ENCODE data around the gene WNK2.

WNK2 gene

GRCh38 chr9:93164085-93164484, 19.9 kb upstream of the WNK2 start:
- no peak for DNase-seq

GRCh38 chr9:93166699-93167098, 17.2 kb upstream of the WNK2 start:
- no peak for DNase-seq

GRCh38 chr9:93167185-93167584, 16.8 kb upstream of the WNK2 start:
- DNase-seq = no peak

GRCh38 chr9:93167838-93168237, 16.1 kb upstream of the WNK2 start:
- DNase-seq = no peak

GRCh38 chr9:93168581-93168980, 15.4 kb upstream of the WNK2 start:
- DNase-seq = no peak

GRCh38 chr9:93169444-93169843, 14.5 kb upstream of the WNK2 start:
- DNase-seq = no peak

- DNase-seq = no peak
Observed at GRCh38 chr9:93170571-93170970, 13.4 kb upstream of the WNK2 start.

- no peak for DNase-seq
Observed at GRCh38 chr9:93171261-93171990, 12.5 kb upstream of the WNK2 start.

- no peak for DNase-seq
Observed at GRCh38 chr9:93172666-93173364, 11.1 kb upstream of the WNK2 start.

GRCh38 chr9:93173365-93174051, 10.4 kb upstream of the WNK2 start:
- DNase-seq = no peak

- no peak for DNase-seq
Observed at GRCh38 chr9:93174976-93175375, 9.0 kb upstream of the WNK2 start.

GRCh38 chr9:93177676-93178075, 6.3 kb upstream of the WNK2 start:
- no peak for DNase-seq

GRCh38 chr9:93178851-93179786, 4.8 kb upstream of the WNK2 start:
- no peak for DNase-seq

GRCh38 chr9:93180938-93181337, 3.0 kb upstream of the WNK2 start:
- no peak for DNase-seq

- no peak for DNase-seq
Observed at GRCh38 chr9:93181672-93182435, 2.1 kb upstream of the WNK2 start.

GRCh38 chr9:93182572-93182971, 1.4 kb upstream of the WNK2 start:
- DNase-seq = no peak

GRCh38 chr9:93183131-93183662, 742 bp upstream of the WNK2 start:
- no peak for DNase-seq

- no peak for DNase-seq
Observed at GRCh38 chr9:93184432-93185265, 710 bp downstream of the WNK2 start.

GRCh38 chr9:93185266-93186214, 1.6 kb downstream of the WNK2 start:
- DNase-seq = no peak
